Measurements from ENCODE around the gene UPB1.
"Not testable (repeated sequence)": the region's sequence is repeated elsewhere in the genome, so short reads cannot be mapped to it uniquely, and the experiment has no call there.

The UPB1 gene

GRCh38 chr22:24504956-24505736, 10.0 kb downstream of the UPB1 start:
- no peak for DNase-seq

GRCh38 chr22:24506802-24507438, 11.8 kb downstream of the UPB1 start:
- DNase-seq = peak; percentile 72

DNA sequence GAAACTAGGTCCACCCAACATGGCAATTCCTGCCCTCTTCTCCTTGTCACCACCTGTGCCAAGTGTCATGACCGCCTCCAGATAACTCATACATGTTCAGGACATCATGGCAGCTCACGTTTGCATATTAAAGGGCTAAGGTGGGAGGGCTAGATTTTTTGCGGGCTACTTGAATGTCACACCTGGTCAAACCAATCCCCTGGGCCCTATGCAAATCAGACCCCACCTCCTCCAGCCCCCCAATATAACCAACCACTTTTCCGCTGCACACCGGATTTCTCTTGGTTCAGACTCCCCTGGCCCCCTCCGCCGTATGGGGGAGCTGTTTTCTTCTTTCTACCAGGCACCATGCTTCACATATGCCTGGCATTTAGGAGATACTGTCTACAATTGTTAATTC, 12.6 kb downstream of the UPB1 start:
- DNase-seq = no peak

DNA sequence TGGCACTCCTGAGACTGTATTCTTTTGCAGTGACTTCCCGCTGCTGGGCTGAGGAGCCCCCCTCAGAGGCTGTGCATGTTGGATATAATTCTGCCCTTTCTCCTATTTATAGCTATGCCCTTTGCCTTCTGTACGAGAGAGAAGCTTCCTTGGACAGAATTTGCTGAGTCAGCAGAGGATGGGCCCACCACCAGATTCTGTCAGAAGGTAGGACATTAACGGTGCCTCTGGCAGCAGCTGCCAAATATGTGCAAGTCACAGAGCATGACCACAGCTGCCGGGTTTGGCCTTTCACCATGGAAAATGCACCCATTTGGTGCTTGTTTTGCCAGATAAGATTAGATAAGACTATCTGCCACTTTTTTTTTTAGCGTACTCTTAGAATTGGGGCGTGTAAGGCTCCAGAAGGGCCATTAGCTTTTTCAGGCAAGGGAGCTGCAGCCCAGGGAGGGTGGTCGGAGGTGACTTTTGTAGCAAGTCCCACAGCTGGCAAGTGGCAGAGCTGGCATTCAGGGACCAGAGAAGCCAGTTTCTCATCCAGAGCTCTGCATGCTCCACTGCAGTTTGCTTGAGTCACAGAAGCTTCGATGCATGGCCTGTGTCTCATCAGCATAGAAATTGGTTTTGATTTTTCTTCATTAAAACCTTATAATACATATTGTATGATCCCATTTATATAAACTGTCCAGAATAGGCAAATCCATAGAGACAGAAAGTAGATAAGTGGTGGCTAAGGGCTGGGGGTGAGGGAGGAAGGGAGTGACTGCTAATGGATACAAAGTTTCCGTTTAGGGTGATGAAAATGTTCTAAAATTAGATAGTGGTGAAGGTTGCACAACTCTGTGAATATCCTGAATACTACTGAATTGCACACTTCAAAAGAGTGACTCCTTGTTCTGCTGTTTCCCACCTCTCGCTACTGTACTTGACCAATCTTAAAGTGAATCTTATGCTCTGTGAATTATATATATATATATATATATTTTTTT, 15.8 kb downstream of the UPB1 start:
- peak; percentile 14 for DNase-seq

- DNase-seq = no peak
Measured at GRCh38 chr22:24512043-24512442, 16.9 kb downstream of the UPB1 start.

DNA sequence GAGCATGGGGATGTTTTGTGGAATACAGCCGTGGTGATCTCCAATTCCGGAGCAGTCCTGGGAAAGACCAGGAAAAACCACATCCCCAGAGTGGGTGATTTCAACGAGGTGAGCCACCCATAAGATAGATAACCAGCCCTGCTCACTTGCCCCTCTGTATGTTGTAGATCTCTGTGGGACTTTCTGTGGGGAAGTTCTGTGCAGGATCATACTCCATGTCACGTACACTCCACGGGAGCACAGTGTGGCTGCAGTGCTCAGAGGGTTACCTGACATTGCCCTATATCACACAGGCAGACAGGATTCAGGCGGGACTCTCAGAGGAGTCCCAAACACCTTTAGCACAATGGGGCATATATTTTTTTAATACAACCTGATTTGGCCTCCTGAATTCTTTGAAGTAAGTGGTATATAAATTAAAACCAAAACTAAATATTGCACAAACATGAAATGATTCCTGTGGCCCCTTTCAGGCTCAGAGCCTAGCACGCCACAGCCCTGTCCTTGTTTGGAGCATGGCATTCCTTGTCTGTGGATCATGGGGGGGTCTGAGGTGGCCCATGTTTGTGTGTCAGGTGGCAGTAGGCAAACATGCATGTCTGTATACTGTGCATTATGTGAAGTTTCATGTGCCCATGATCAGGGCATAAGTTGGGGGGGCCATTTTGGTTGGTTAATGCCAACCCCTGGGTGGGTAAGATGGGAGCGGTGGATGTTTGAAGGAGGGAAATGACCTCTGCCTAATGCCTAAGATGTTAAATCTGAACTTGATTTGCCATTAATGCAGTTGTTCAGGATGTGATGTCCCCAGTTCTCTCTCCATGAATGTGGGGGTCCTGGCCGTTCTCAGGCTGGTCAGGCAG, 18.5 kb downstream of the UPB1 start:
- DNase-seq = no peak

GRCh38 chr22:24514241-24515026, 19.3 kb downstream of the UPB1 start:
- DNase-seq = no peak

DNA sequence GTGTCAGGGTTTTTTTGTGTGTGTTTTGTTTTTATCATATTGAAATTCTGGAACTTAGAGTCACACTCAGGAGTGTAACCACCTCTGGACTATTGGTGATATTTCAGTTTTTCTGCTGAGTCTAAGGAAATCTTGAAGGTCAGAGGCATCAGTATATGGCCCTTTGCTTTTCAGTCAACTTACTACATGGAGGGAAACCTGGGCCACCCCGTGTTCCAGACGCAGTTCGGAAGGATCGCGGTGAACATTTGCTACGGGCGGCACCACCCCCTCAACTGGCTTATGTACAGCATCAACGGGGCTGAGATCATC, 19.9 kb downstream of the UPB1 start:
- no peak for DNase-seq

- DNase-seq = no peak
Measured at GRCh38 chr22:24516301-24516737, 21.2 kb downstream of the UPB1 start.

- DNase-seq = no peak
Measured at GRCh38 chr22:24517446-24517845, 22.3 kb downstream of the UPB1 start.

DNA sequence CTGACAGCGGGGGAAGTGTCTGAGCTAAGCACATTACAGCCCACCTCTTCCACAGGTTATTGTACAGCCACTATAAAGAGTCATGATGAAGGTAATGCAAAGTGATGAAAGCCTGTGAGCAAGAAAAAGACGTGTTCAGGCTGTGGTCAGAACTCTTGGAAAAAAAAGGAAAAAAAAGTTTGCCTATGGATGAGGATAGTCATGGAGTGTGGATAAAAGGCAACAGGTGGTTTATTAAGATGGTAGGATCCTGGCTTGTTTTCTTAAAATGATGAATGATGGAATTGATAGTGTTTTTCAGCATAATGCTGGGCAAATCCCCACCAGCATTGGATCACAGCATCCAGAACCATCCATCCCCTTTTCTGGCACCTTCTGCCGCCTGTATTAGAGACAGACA, 23.1 kb downstream of the UPB1 start:
- no peak for DNase-seq

DNA sequence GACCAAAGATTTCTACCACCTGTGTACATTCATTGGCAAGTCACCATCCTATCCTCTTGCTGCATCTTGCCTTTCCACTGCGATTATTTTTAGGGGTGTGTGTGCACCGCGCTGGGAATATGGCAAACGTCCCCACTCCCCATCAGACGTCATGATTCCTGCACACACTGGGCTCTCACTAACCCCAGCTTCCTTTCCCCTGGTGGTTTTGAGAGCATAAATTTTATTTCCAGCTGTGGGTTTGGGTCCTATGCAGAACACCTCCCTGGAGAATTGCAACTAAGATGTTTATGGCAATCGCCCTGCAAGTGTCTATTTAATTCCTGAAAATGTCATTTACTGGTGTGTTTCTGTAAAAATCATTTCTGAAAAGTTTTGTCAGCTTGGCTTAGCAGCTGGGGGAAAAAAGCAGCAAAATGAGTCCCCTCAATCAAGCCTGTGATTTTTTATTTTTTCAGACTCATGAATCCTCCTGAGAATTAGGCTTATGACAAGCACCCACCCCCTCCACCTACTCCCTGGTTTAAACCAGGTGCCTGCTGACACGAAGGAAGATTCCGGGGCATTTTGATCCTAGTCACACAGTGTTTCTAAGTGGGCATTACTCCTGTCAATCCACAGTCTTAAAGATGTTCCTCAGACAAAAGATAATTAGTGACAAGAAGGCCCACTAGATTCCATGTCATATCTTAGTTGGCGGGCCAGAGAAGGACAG, 23.8 kb downstream of the UPB1 start:
- no peak for DNase-seq

GRCh38 chr22:24519496-24519895, 24.4 kb downstream of the UPB1 start:
- no peak for DNase-seq

GRCh38 chr22:24521791-24522245, 26.7 kb downstream of the UPB1 start:
- DNase-seq = peak; percentile 75

GRCh38 chr22:24523873-24524272, 28.7 kb downstream of the UPB1 start:
- no peak for DNase-seq

- peak; percentile 4 for DNase-seq
Measured at GRCh38 chr22:24525416-24526037, 30.4 kb downstream of the UPB1 start.

- DNase-seq = no peak
Measured at GRCh38 chr22:24526191-24526590, 31.1 kb downstream of the UPB1 start.

GRCh38 chr22:24529898-24530297, 34.8 kb downstream of the UPB1 start:
- DNase-seq = no peak

- DNase-seq = not testable (repeated sequence)
Measured at GRCh38 chr22:24530968-24531367, 35.8 kb downstream of the UPB1 start.

DNA sequence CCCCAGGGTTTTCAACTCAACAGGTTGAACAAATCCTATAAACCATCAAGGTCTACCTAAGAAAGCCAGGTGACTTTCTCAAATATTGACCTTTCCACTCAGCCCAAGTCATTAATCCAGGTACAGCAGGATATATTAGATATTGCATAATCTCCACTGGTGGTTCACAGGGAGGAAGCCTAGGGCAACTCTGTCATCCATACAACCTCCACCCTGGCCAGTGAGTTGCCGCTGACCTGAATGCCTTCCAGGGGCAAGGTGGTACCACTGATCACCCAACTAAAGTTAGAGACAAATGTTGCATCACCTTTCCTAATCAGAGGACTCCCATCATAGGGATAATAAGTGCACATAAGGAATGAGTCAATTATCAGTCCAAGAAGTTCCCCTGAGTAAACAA, 36.9 kb downstream of the UPB1 start:
- no peak for DNase-seq

Data from DMS79 treated with DMSO at 0.1 percent for 48 hours (cell line).